Measurements from ENCODE around the gene ACACB. TPM values are rescaled to one million over a fixed set of nuclear protein-coding genes. Genes with fewer than 3 reads are reported as not detected.

The ACACB gene
- total RNA-seq, 1 donor from 2014 or later: 64.5 TPM

- DNase-seq (ENCODE audit: low spot score): no peak
- intact Hi-C loops (cut with DNase I): no loop called here
Measured at GRCh38 chr12:109286652-109287051, 170.3 kb downstream of the ACACB start.

GRCh38 chr12:109287181-109287580 lies 170.8 kb downstream of the ACACB start:
- intact Hi-C loops (cut with DNase I): no loop called here
- no peak for DNase-seq (ENCODE audit: low spot score)

- no peak for DNase-seq (ENCODE audit: low spot score)
Measured at GRCh38 chr12:109287811-109288469, 171.6 kb downstream of the ACACB start.

GRCh38 chr12:109288571-109288970 lies 172.2 kb downstream of the ACACB start:
- intact Hi-C loops (cut with DNase I): no loop called here
- no peak for DNase-seq (ENCODE audit: low spot score)

More at GRCh38 chr12:109287811-109288469, 171.6 kb downstream of the ACACB start:
- intact Hi-C loops (cut with DNase I): no loop called here

- intact Hi-C loops (cut with DNase I): no loop called here
- DNase-seq (ENCODE audit: low spot score): no peak
Measured at GRCh38 chr12:109289004-109289403, 172.6 kb downstream of the ACACB start.

- DNase-seq (ENCODE audit: low spot score): no peak
- intact Hi-C loops (cut with DNase I): no loop called here
Measured at GRCh38 chr12:109289551-109289950, 173.2 kb downstream of the ACACB start.

GRCh38 chr12:109290061-109290460 lies 173.7 kb downstream of the ACACB start:
- intact Hi-C loops (cut with DNase I): no loop called here
- DNase-seq (ENCODE audit: low spot score): no peak

GRCh38 chr12:109291117-109291516 lies 174.7 kb downstream of the ACACB start:
- intact Hi-C loops (cut with DNase I): no loop called here
- no peak for DNase-seq (ENCODE audit: low spot score)

GRCh38 chr12:109291521-109292341 lies 175.3 kb downstream of the ACACB start:
- no peak for DNase-seq (ENCODE audit: low spot score)
- intact Hi-C loops (cut with DNase I): no loop called here

GRCh38 chr12:109292342-109292711 lies 175.9 kb downstream of the ACACB start:
- intact Hi-C loops (cut with DNase I): no loop called here
- DNase-seq (ENCODE audit: low spot score): no peak

- no peak for DNase-seq (ENCODE audit: low spot score)
- intact Hi-C loops (cut with DNase I): no loop called here
Measured at GRCh38 chr12:109293106-109293505, 176.7 kb downstream of the ACACB start.

GRCh38 chr12:109294286-109294796 lies 178.0 kb downstream of the ACACB start:
- intact Hi-C loops (cut with DNase I): no loop called here
- DNase-seq (ENCODE audit: low spot score): no peak

- no peak for DNase-seq (ENCODE audit: low spot score)
- intact Hi-C loops (cut with DNase I): no loop called here
Measured at GRCh38 chr12:109295764-109296425, 179.5 kb downstream of the ACACB start.

GRCh38 chr12:109296431-109296830 lies 180.0 kb downstream of the ACACB start:
- intact Hi-C loops (cut with DNase I): no loop called here
- no peak for DNase-seq (ENCODE audit: low spot score)

- intact Hi-C loops (cut with DNase I): no loop called here
- DNase-seq (ENCODE audit: low spot score): no peak
Measured at GRCh38 chr12:109299849-109300248, 183.5 kb downstream of the ACACB start.

GRCh38 chr12:109301643-109302168 lies 185.3 kb downstream of the ACACB start:
- peak; percentile 3 for DNase-seq (ENCODE audit: low spot score)
- intact Hi-C loops (cut with DNase I): no loop called here

GRCh38 chr12:109302358-109302757 lies 186.0 kb downstream of the ACACB start:
- intact Hi-C loops (cut with DNase I): no loop called here
- DNase-seq (ENCODE audit: low spot score): peak; percentile 24

- DNase-seq (ENCODE audit: low spot score): no peak
- intact Hi-C loops (cut with DNase I): no loop called here
Measured at GRCh38 chr12:109302770-109303169, 186.4 kb downstream of the ACACB start.

- intact Hi-C loops (cut with DNase I): no loop called here
- DNase-seq (ENCODE audit: low spot score): no peak
Measured at GRCh38 chr12:109304485-109304884, 188.1 kb downstream of the ACACB start.

GRCh38 chr12:109305547-109305946 lies 189.2 kb downstream of the ACACB start:
- intact Hi-C loops (cut with DNase I): no loop called here
- no peak for DNase-seq (ENCODE audit: low spot score)
